HUES48 (cell line): Measurements from ENCODE around the gene MOV10L1.
A peak's percentile ranks its signal among the peaks of the same experiment; 100 is the strongest.
"Not testable (repeated sequence)": the region's sequence is repeated elsewhere in the genome, so short reads cannot be mapped to it uniquely, and the experiment has no call there.

ENCODE experiments used
- H3K27ac ChIP-seq: one replicate; pipeline ENCODE4 v1.7.0; 2013; ENCODE audit warnings: low read depth, low read length, inconsistent platforms
- H3K27me3 ChIP-seq: 2 replicates; pipeline ENCODE4 v1.6.1; 2013; ENCODE audit warnings: mild to moderate bottlenecking, low read length; ENCODE audit not compliant: control insufficient read depth, insufficient read depth
- H3K36me3 ChIP-seq: 2 replicates; pipeline ENCODE4 v1.6.1; 2013; ENCODE audit warnings: low read length; ENCODE audit not compliant: control insufficient read depth, insufficient read depth
- H3K4me1 ChIP-seq: 2 replicates; pipeline ENCODE4 v1.6.1; 2013; ENCODE audit warnings: mild to moderate bottlenecking, low read length; ENCODE audit not compliant: control insufficient read depth, insufficient read depth
- H3K4me3 ChIP-seq: 2 replicates; pipeline ENCODE4 v1.5.1; 2013; ENCODE audit warnings: mild to moderate bottlenecking, low read depth, low read length
- H3K9ac ChIP-seq: 2 replicates; pipeline ENCODE4 v1.6.1; 2013; ENCODE audit warnings: mild to moderate bottlenecking, low read depth, low read length, moderate library complexity
- H3K9me3 ChIP-seq: 2 replicates; pipeline ENCODE4 v1.6.1; 2013; ENCODE audit warnings: low read length; ENCODE audit not compliant: control insufficient read depth, insufficient read depth

Gene MOV10L1

DNA sequence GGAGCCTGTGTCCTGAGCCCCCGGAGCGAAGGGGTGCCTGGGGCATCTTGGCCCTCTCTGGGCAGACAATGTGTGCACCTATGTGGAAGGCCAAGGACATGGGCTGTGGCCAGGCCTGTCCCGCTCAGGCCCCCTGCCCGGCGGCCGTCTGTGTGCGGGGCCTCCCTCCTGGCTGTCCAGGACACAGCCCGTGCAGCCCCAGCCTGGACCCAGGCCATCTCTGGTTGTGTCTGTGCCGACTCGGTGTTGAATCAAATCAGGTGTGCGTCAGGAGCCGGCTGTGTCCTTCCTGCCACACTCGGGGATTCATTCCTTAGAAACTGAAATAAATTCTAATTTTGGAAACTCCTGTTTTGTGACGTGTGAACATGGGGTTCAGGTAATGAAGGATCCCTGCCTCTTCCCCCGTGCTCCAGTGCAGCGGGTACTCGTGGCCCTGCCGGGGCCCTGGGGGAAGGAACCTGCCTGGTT is 109.5 kb downstream of the MOV10L1 start:
- Histone ChIP-seq H3K4me1 (0 out of 2 replicates have a peak, but pooled peaks cover 6% of the 10 kb centered on the region), H3K9me3 (no peaks in the 10 kb centered on the region), H3K27ac (peak overlapping the region; percentile 20), H3K4me3 (peak overlapping the region; percentile 79; the same call in 1 of the 2 replicates), H3K9ac (no peak overlapping the region), H3K36me3 (peaks cover 42% of the 10 kb centered on the region), H3K27me3 (no peaks in the 10 kb centered on the region)

- H3K4me1 ChIP-seq: 0 out of 2 replicates have a peak, but pooled peaks cover 6% of the 10 kb centered on the region
- peak overlapping the region; percentile 79 for H3K4me3 ChIP-seq
- no peaks in the 10 kb centered on the region for H3K9me3 ChIP-seq
- peaks cover 35% of the 10 kb centered on the region for H3K36me3 ChIP-seq
- peak overlapping the region; percentile 23; the same call in 1 of the 2 replicates for H3K9ac ChIP-seq
- no peaks in the 10 kb centered on the region for H3K27me3 ChIP-seq
- peak overlapping the region; percentile 28 for H3K27ac ChIP-seq
Measured at GRCh38 chr22:50199829-50200460, 110.1 kb downstream of the MOV10L1 start.

DNA sequence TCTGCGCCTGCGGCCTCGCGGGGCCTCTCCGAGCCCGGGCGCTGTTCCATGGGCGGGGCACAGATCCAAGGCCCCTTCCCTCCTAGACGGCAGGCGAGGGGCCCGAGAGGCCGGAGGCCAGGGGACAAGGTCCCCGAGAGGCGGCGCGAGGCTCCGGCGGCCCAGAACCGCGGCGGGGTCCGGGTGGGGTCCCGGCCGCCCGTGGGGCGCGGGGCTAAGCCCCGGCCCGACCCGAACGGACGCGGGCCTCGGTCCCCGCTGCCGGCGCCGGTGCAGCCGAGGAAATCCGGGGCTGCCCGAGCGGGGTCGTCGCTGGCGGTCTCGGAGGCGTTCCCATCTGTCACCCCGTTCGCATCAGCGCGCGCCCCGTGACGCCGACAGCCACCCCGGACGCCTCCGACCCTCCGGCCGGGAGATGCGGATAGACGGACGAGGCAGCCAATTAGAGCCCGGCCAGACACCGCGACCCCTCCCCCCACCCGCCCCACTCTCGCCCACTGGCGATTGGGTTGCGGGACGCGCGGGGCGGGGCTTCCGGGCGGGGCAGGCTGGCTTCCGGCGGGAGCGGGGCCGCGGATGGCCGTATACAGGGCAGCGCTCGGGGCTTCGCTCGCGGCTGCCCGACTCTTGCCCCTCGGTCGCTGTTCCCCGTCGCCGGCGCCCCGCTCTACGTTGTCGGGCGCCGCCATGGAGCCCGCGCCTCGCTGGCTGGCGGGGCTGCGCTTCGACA is 110.8 kb downstream of the MOV10L1 start, which contains the start of gene SELENOO:
Gene SELENOO (plus strand): TSS at position 551 of the 730 bp plus-strand sequence. CDS start 26 bp downstream, at position 577.
- Histone ChIP-seq H3K27me3 (no peaks in the 10 kb centered on the region), H3K9ac (peak within 1 kb of the TSS; percentile 24; the same call in 1 of the 2 replicates), H3K27ac (peak within 1 kb of the TSS; percentile 28), H3K4me1 (0 out of 2 replicates have a peak, but pooled peaks cover 6% of the 10 kb centered on the region), H3K9me3 (no peaks in the 10 kb centered on the region), H3K36me3 (peaks cover 32% of the 10 kb centered on the region), H3K4me3 (peak within 1 kb of the TSS; percentile 79)

DNA sequence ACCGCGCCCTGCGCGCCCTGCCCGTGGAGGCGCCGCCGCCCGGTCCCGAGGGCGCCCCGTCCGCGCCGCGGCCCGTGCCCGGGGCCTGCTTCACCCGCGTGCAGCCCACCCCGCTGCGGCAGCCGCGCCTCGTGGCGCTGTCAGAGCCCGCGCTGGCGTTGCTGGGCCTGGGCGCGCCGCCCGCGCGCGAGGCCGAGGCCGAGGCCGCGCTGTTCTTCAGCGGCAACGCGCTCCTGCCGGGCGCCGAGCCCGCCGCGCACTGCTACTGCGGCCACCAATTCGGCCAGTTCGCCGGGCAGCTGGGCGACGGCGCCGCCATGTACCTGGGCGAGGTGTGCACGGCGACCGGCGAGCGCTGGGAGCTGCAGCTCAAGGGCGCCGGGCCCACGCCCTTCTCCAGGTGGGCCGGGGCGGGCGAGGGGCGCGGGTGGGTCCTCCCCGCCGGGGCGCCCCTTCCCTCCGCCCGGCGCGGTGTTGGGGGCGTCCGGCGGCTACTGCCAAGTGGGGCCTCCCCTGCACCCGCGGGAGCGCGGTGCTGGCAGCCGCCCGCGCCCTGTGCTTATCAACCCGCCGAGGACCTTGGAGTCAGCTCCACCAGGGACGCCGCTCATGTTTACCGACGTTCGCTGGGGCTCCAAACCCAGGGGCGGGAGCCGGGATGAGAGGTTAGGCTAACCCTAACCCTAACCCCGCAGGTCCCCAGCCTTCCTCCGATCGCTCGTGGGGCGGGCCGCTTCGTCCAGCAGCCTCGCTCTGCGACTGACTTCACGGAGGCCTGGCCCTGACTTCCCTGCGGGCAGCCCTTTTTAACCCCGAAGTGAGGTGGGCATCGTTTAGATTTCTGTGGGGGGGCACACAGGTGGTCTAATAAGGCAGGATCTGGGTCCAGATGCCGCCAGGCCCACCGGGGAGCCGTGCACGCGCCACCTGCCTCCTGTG is 111.7 kb downstream of the MOV10L1 start:
- no peaks in the 10 kb centered on the region for H3K27me3 ChIP-seq
- no peaks in the 10 kb centered on the region for H3K9me3 ChIP-seq
- no peak overlapping the region for H3K27ac ChIP-seq
- peak overlapping the region; percentile 24; the same call in 1 of the 2 replicates for H3K9ac ChIP-seq
- H3K4me3 ChIP-seq: peak overlapping the region; percentile 79
- H3K36me3 ChIP-seq: peaks cover 30% of the 10 kb centered on the region
- H3K4me1 ChIP-seq: 0 out of 2 replicates have a peak, but pooled peaks cover 6% of the 10 kb centered on the region

GRCh38 chr22:50202130-50202666 is 112.4 kb downstream of the MOV10L1 start:
- peak overlapping the region; percentile 79 for H3K4me3 ChIP-seq
- 0 out of 2 replicates have a peak, but pooled peaks cover 6% of the 10 kb centered on the region for H3K4me1 ChIP-seq
- no peak overlapping the region for H3K27ac ChIP-seq
- no peak overlapping the region for H3K9ac ChIP-seq
- no peaks in the 10 kb centered on the region for H3K27me3 ChIP-seq
- no peaks in the 10 kb centered on the region for H3K9me3 ChIP-seq
- H3K36me3 ChIP-seq: peaks cover 26% of the 10 kb centered on the region

DNA sequence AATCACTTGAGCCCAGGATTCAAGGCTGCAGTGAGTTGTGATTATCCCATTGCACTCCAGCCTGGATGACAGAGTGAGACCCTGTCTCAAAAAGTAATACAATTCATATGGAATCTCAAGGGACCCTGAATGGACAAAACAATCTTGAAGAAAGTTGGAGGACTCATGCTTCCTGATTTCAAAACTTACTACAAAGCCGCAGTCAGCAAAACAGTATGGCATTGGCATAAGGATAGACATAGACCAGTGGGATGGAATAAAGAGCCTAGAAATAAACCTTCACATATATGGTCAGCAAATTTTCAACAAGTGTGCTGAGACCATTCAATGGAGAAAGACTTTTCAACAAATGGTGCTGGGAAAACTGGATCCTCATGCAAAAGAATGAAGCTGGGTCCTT is 113.5 kb downstream of the MOV10L1 start:
- no peaks in the 10 kb centered on the region for H3K27me3 ChIP-seq
- no peak overlapping the region for H3K4me3 ChIP-seq
- H3K9me3 ChIP-seq: no peaks in the 10 kb centered on the region
- peaks cover 24% of the 10 kb centered on the region for H3K36me3 ChIP-seq
- H3K27ac ChIP-seq: no peak overlapping the region
- H3K4me1 ChIP-seq: 0 out of 2 replicates have a peak, but pooled peaks cover 6% of the 10 kb centered on the region
- H3K9ac ChIP-seq: no peak overlapping the region

DNA sequence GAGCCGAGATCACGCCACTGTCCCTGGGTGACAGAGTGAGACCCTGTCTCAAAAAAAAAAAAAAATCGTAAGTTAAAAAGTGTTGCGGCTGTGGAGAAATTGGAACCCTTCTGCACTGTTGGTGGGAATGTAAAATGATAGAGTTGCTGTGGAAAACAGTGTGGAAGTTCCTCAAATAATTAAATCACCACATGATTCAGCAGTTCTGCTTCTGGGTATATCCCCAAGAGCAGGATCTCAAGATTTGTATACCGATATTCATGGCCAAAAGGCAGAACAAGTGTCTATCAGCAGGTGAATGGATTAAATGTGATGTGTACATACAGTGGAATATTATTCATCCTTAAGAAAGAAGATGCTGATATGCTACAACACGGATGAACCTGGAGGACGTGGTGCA is 114.8 kb downstream of the MOV10L1 start:
- H3K27ac ChIP-seq: no peak overlapping the region
- no peaks in the 10 kb centered on the region for H3K9me3 ChIP-seq
- H3K4me3 ChIP-seq: no peak overlapping the region
- H3K4me1 ChIP-seq: 0 out of 2 replicates have a peak, but pooled peaks cover 4% of the 10 kb centered on the region
- H3K36me3 ChIP-seq: peaks cover 27% of the 10 kb centered on the region
- no peaks in the 10 kb centered on the region for H3K27me3 ChIP-seq
- H3K9ac ChIP-seq: no peak overlapping the region

DNA sequence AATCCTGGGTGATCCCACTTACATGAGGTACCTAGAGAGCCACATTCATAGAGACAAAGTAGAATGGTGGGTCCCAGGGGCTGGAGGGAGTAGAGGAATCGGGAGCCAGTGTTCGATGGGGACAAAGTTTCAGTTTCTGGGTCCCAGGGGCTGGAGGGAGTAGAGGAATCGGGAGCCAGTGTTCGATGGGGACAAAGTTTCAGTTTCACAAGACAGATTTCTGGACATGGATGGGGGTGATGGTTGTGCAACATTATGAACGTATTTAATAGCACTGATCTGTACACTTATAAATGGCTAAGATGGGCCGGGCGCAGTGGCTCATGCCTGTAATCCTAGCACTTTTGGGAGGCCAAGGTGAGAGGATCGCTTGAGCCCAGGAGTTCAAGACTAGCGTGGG is 115.2 kb downstream of the MOV10L1 start:
- H3K4me1 ChIP-seq, H3K27ac ChIP-seq, H3K4me3 ChIP-seq, H3K27me3 ChIP-seq, H3K9ac ChIP-seq, H3K9me3 ChIP-seq: not testable (repeated sequence)
- peaks cover 28% of the 10 kb centered on the region for H3K36me3 ChIP-seq

- H3K27me3 ChIP-seq: no peaks in the 10 kb centered on the region
- H3K4me1 ChIP-seq: no peaks in the 10 kb centered on the region
- no peak overlapping the region for H3K27ac ChIP-seq
- peaks cover 38% of the 10 kb centered on the region for H3K36me3 ChIP-seq
- no peaks in the 10 kb centered on the region for H3K9me3 ChIP-seq
- H3K4me3 ChIP-seq: no peak overlapping the region
- no peak overlapping the region for H3K9ac ChIP-seq
Measured at GRCh38 chr22:50205781-50206569, 116.2 kb downstream of the MOV10L1 start.
